Measurements from ENCODE around the gene WDR93. TPM values are rescaled to one million over a fixed set of nuclear protein-coding genes. Genes with fewer than 3 reads are reported as not detected.

Gene WDR93
- total RNA-seq, 1 experiment from 2014 or later: 0.16 TPM

GRCh38 chr15:89704411-89704810 lies 13.8 kb downstream of the WDR93 start:
- TF ChIP-seq CTCF (IDR thresholded peaks at IDR 0.05; ENCODE audit: insufficient read depth in 1 of 2, low read depth in 1 of 2, low read length in 1 of 2, severe bottlenecking in 1 of 2, unreplicated experiment in 1 of 2): no peak
- Mint-ChIP-seq H3K36me3 (ENCODE audit: insufficient read depth, unreplicated experiment) (no peaks in the 10 kb centered on the region), H3K4me1 (ENCODE audit: low read depth, unreplicated experiment) (no peaks in the 10 kb centered on the region), H3K27me3 (ENCODE audit: insufficient read depth, unreplicated experiment) (peaks cover 18% of the 10 kb centered on the region), H3K9me3 (ENCODE audit: unreplicated experiment) (no peaks in the 10 kb centered on the region), H3K27ac (ENCODE audit: unreplicated experiment) (no peak overlapping the region), H3K4me3 (ENCODE audit: unreplicated experiment) (no peak overlapping the region)
- no peak overlapping the region for H3K4me3 ChIP-seq (ENCODE audit: low read depth, low read length)
- no peaks in the 10 kb centered on the region for H3K36me3 ChIP-seq (ENCODE audit: control insufficient read depth, insufficient read depth, low read length)
- no peaks in the 10 kb centered on the region for H3K9me3 ChIP-seq
- intact Hi-C loops (cut with micrococcal nuclease; ENCODE audit: unreplicated experiment): no loop called here
- ChIA-PET POLR2A (no interaction called here), CTCF (no interaction called here)
- no peak for DNase-seq
- no peaks in the 10 kb centered on the region for H3K4me1 ChIP-seq
- no peaks in the 10 kb centered on the region for H3K27me3 ChIP-seq (replicated peaks; ENCODE audit: control insufficient read depth, insufficient read depth, low read length)
- BruUV-seq (replicated peaks): no TSS peak

- intact Hi-C loops (cut with micrococcal nuclease; ENCODE audit: unreplicated experiment): no loop called here
- no peaks in the 10 kb centered on the region for H3K4me1 Mint-ChIP-seq (ENCODE audit: low read depth, unreplicated experiment)
- H3K4me1 ChIP-seq: no peaks in the 10 kb centered on the region
- H3K36me3 Mint-ChIP-seq (ENCODE audit: insufficient read depth, unreplicated experiment): no peaks in the 10 kb centered on the region
- ChIA-PET POLR2A (no interaction called here), CTCF (no interaction called here)
- BruUV-seq (replicated peaks): no TSS peak
- H3K9me3 ChIP-seq: no peaks in the 10 kb centered on the region
- H3K4me3 ChIP-seq (ENCODE audit: low read depth, low read length): no peak overlapping the region
- no peak overlapping the region for H3K27ac Mint-ChIP-seq (ENCODE audit: unreplicated experiment)
- no peak overlapping the region for H3K4me3 Mint-ChIP-seq (ENCODE audit: unreplicated experiment)
- H3K9me3 Mint-ChIP-seq (ENCODE audit: unreplicated experiment): no peaks in the 10 kb centered on the region
- DNase-seq: no peak
- no peaks in the 10 kb centered on the region for H3K36me3 ChIP-seq (ENCODE audit: control insufficient read depth, insufficient read depth, low read length)
- TF ChIP-seq CTCF (IDR thresholded peaks at IDR 0.05; ENCODE audit: insufficient read depth in 1 of 2, low read depth in 1 of 2, low read length in 1 of 2, severe bottlenecking in 1 of 2, unreplicated experiment in 1 of 2): no peak
- H3K27me3 ChIP-seq (replicated peaks; ENCODE audit: control insufficient read depth, insufficient read depth, low read length): no peaks in the 10 kb centered on the region
- peaks cover 15% of the 10 kb centered on the region for H3K27me3 Mint-ChIP-seq (ENCODE audit: insufficient read depth, unreplicated experiment)
Measured at GRCh38 chr15:89707577-89707976, 17.0 kb downstream of the WDR93 start.

- H3K27ac Mint-ChIP-seq (ENCODE audit: unreplicated experiment): no peak overlapping the region
- Histone ChIP-seq H3K9me3 (no peaks in the 10 kb centered on the region), H3K4me1 (no peaks in the 10 kb centered on the region), H3K27me3 (replicated peaks; ENCODE audit: control insufficient read depth, insufficient read depth, low read length) (no peaks in the 10 kb centered on the region), H3K4me3 (ENCODE audit: low read depth, low read length) (no peak overlapping the region), H3K36me3 (ENCODE audit: control insufficient read depth, insufficient read depth, low read length) (no peaks in the 10 kb centered on the region)
- POLR2A ChIA-PET: no interaction called here
- no peaks in the 10 kb centered on the region for H3K4me1 Mint-ChIP-seq (ENCODE audit: low read depth, unreplicated experiment)
- DNase-seq: no peak
- intact Hi-C loops (cut with micrococcal nuclease; ENCODE audit: unreplicated experiment): no loop called here
- H3K27me3 Mint-ChIP-seq (ENCODE audit: insufficient read depth, unreplicated experiment): peaks cover 4% of the 10 kb centered on the region
- CTCF ChIA-PET: no interaction called here
- no TSS peak for BruUV-seq (replicated peaks)
- no peak for TF ChIP-seq CTCF (IDR thresholded peaks at IDR 0.05; ENCODE audit: insufficient read depth in 1 of 2, low read depth in 1 of 2, low read length in 1 of 2, severe bottlenecking in 1 of 2, unreplicated experiment in 1 of 2)
- H3K4me3 Mint-ChIP-seq (ENCODE audit: unreplicated experiment): no peak overlapping the region
- no peaks in the 10 kb centered on the region for H3K36me3 Mint-ChIP-seq (ENCODE audit: insufficient read depth, unreplicated experiment)
- H3K9me3 Mint-ChIP-seq (ENCODE audit: unreplicated experiment): no peaks in the 10 kb centered on the region
Measured at GRCh38 chr15:89714775-89715174, 24.2 kb downstream of the WDR93 start.

Data from Caco-2 (cell line).